MCF 10A (cell line): ENCODE results near the gene ZBTB45. TPM values are rescaled to one million over a fixed set of nuclear protein-coding genes. Genes with fewer than 3 reads are reported as not detected.

Source experiments
- BruUV-seq: library from RNA; stranded (reverse); fragments of 400-500 nt; replicated peaks from 2 replicates; lab custom pipeline; 2021; lab: Mats Ljungman, UMichigan
- CTCF ChIA-PET: fragments of 300-600 bp; sonication (Branson Sonifier 250); formaldehyde crosslinking; extraction: SDS; loops from one replicate; lab custom pipeline; 2021; ENCODE audit warnings: antibody characterized with exemption, inconsistent platforms; lab: Yijun Ruan, JAX
- POLR2A ChIA-PET: fragments of 300-600, 350-650 bp; sonication (Branson Sonifier 250); formaldehyde crosslinking; extraction: SDS; loops from one replicate; lab custom pipeline; 2020; ENCODE audit warnings: antibody characterized with exemption, inconsistent platforms; lab: Yijun Ruan, JAX
- DNase-seq: peaks from one replicate; pipeline ENCODE4 v3.0.0-alpha.2; 2018; ENCODE audit not compliant: unreplicated experiment
- H3K27ac Mint-ChIP-seq: one replicate; pipeline ENCODE4 v1.8.0; 2022; ENCODE audit warnings: mild to moderate bottlenecking, low read depth, mixed read lengths; ENCODE audit not compliant: unreplicated experiment
- H3K27me3 Mint-ChIP-seq: one replicate; pipeline ENCODE4 v1.8.0; 2022; ENCODE audit warnings: mixed read lengths; ENCODE audit not compliant: insufficient read depth, unreplicated experiment
- H3K36me3 Mint-ChIP-seq: one replicate; pipeline ENCODE4 v1.8.0; 2022; ENCODE audit warnings: mild to moderate bottlenecking, moderate library complexity, mixed read lengths; ENCODE audit not compliant: insufficient read depth, unreplicated experiment
- H3K4me1 Mint-ChIP-seq: one replicate; pipeline ENCODE4 v1.8.0; 2022; ENCODE audit warnings: mixed read lengths; ENCODE audit not compliant: insufficient read depth, unreplicated experiment
- H3K4me3 Mint-ChIP-seq: one replicate; pipeline ENCODE4 v1.8.0; 2022; ENCODE audit warnings: mild to moderate bottlenecking, moderate library complexity, mixed read lengths; ENCODE audit not compliant: unreplicated experiment
- H3K9me3 Mint-ChIP-seq: one replicate; pipeline ENCODE4 v1.8.0; 2022; ENCODE audit warnings: mixed read lengths; ENCODE audit not compliant: unreplicated experiment
- CTCF ChIP-seq: fragments of 200-600 bp; IDR thresholded peaks from one replicate; pipeline ENCODE4 v1.8.0; 2022; ENCODE audit warnings: antibody characterized with exemption, mild to moderate bottlenecking; ENCODE audit not compliant: unreplicated experiment
- intact Hi-C: fragments of 100-400 bp; cut with micrococcal nuclease; formaldehyde crosslinking; loops from 2 replicates; pipeline ENCODE4 v1.14.1; 2022
- total RNA-seq: library from RNA; stranded (reverse); gene quantifications from 2 replicates; pipeline ENCODE4 v1.2.3, GENCODE V29; 2022

Gene ZBTB45
- total RNA-seq, 1 experiment from 2014 or later: 12.8 TPM

- DNase-seq: no peak
- no peaks in the 10 kb centered on the region for H3K9me3 Mint-ChIP-seq
- CTCF ChIA-PET: interaction anchor here (0.6 to 1.1 kb wide), 2 partner anchors 9 to 43 kb away, joined by 3 to 5 read pairs; no protein-coding TSS in a partner anchor
- POLR2A ChIA-PET: interaction anchor here (0.8 to 7.2 kb wide), 10 partner anchors 8 to 196 kb away, joined by 3 to 77 read pairs (median 4); partner anchors contain the start of genes TRIM28 and ZBTB45
- TF ChIP-seq CTCF: no peak
- H3K27me3 Mint-ChIP-seq: no peaks in the 10 kb centered on the region
- BruUV-seq: no TSS peak
- intact Hi-C loops: loop anchor here (2.0 kb wide), 1 partner anchor 15 kb away; the partner anchor contains the start of gene MZF1
- peak overlapping the region; percentile 98 for H3K4me3 Mint-ChIP-seq
- peak overlapping the region; percentile 99 for H3K27ac Mint-ChIP-seq
- peaks cover 77% of the 10 kb centered on the region for H3K36me3 Mint-ChIP-seq
- peaks cover 40% of the 10 kb centered on the region for H3K4me1 Mint-ChIP-seq
Measured at GRCh38 chr19:58557221-58558065, 37.8 kb upstream of the ZBTB45 start.

- no TSS peak for BruUV-seq
- ChIA-PET CTCF (interaction anchor here (1.1 kb wide), 1 partner anchor 42 kb away, joined by 3 read pairs; no protein-coding TSS in a partner anchor), POLR2A (interaction anchor here (0.9 to 6.4 kb wide), 7 partner anchors 9 to 195 kb away, joined by 3 to 44 read pairs (median 4); partner anchors contain the start of genes TRIM28 and ZBTB45)
- H3K4me3 Mint-ChIP-seq: peak overlapping the region; percentile 98
- no peaks in the 10 kb centered on the region for H3K27me3 Mint-ChIP-seq
- peaks cover 41% of the 10 kb centered on the region for H3K4me1 Mint-ChIP-seq
- TF ChIP-seq CTCF: no peak
- intact Hi-C loops: no loop called here
- no peak for DNase-seq
- no peaks in the 10 kb centered on the region for H3K9me3 Mint-ChIP-seq
- H3K27ac Mint-ChIP-seq: peak overlapping the region; percentile 99
- peaks cover 77% of the 10 kb centered on the region for H3K36me3 Mint-ChIP-seq
Measured at GRCh38 chr19:58556622-58557220, 37.1 kb upstream of the ZBTB45 start.

- no peak for TF ChIP-seq CTCF
- ChIA-PET CTCF (interaction anchor here (0.7 to 3.0 kb wide), 3 partner anchors 12 to 37 kb away, joined by 3 to 43 read pairs (median 4); partner anchors contain the start of genes TRIM28 and ZBTB45), POLR2A (interaction anchor here (1.4 to 5.4 kb wide), 4 partner anchors 11 to 36 kb away, joined by 9 to 166 read pairs (median 68); partner anchors contain the start of genes MZF1, TRIM28 and ZBTB45)
- Mint-ChIP-seq H3K4me1 (peaks cover 41% of the 10 kb centered on the region), H3K27ac (peak overlapping the region; percentile 99), H3K4me3 (peak overlapping the region; percentile 98), H3K27me3 (no peaks in the 10 kb centered on the region), H3K36me3 (peaks cover 80% of the 10 kb centered on the region), H3K9me3 (no peaks in the 10 kb centered on the region)
- TSS peak; percentile 14 for BruUV-seq
- no peak for DNase-seq
- intact Hi-C loops: loop anchor here (2.0 kb wide), 1 partner anchor 37 kb away; the partner anchor contains the start of gene ZBTB45
Measured at GRCh38 chr19:58555920-58556621, 36.5 kb upstream of the ZBTB45 start.
